GM21717 (cell line): ENCODE measurements around the gene COTL1.
A peak's percentile ranks its signal among the peaks of the same experiment; 100 is the strongest.

Experiments
- ATAC-seq: cut with Tn5 transposase; IDR thresholded peaks from one replicate; pipeline ENCODE4 v1.9.1; 2021; ENCODE audit warnings: mild to moderate bottlenecking, moderate library complexity; ENCODE audit not compliant: unreplicated experiment

COTL1 gene

DNA sequence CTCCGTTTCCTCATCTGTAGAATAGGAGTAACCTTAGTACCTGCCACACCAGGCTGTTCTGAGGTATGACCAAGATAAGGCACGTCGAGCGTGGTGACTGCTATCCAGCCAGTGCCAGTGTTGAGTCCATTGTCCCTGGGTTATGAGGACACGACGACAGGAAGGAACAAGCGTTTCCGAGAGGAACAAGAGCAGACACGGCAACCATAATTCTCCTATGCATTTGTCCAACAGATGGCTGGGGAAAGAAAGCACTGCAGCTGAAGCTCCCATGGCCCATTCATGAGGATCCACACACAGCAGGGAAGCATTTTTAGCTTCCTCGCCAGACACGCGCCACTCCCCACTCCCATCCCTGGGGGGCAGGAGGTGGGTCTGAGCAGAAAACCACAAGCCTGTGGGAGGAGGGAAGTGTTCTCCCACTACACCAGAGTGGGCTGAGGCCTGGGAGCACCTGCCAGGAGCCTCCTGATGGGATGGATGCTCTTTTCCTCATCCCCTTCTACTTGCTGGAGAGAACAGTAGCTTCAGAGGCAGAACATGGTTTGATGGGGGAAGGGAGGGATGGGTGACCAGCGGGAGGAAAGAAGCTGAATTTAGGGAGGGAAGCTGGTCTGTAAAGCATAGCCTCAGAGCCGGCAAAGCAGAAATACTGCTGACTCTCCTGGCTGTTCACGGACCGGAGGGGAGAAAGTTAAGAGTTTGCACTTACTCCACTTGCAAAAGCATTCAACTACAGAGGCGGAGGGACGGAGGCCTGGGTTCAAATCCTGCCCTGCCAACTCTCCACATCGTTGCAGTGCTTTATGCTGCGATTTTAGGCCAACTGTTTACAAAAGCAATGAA is 2.7 kb downstream of the COTL1 start:
- no peak for ATAC-seq

DNA sequence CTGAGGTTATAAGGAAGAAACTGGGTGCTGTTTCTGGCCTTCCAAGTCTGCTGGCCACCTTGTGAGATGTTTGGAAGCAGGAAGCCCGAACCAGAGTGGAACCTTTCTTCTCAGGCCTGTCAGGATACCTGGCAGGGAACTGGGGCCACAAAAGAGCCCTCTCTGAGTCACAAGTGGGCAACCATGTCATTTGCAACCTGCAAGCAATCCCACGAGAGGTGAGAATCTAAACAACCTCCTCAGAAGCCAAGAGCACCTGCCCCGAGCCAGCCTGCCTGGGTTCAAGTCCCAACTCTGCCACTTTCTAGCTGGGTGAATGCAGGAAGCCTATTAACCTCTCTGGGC is 3.3 kb downstream of the COTL1 start:
- ATAC-seq: no peak

- ATAC-seq: no peak
These were observed 3.8 kb downstream of the COTL1 start for GRCh38 chr16:84614073-84614459.

DNA sequence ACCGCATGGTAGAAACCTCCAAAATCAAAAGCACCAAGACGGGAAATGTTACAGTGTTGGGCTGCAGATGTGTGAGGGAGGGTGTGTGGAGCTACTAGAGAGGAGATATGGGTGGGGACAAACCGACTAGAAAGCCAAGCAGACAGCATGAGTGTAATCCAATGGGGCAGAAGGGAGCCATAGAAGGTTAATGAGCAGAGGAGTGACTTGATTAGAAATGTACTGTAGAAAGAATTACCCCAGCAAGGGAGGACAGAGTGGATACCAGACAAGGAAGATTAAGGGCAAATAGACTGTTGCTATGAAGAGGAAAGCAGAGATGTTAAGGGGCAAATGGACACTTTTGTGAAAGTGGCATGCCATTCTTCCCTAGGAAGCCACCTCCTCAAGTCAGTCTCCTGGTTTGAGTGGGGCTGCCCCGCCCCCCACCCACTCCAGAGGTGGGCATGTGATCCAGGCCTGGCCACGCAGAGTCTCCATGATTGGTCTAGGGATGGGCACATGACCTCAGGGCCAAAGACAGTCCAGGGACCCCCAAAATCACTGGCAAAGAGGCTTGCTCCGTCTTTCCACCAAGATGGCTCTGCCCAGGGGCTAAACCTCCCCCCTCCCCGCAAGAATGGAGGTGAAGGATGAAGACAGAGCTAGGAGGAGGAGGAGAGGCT is 4.3 kb downstream of the COTL1 start:
- no peak for ATAC-seq

GRCh38 chr16:84612686-84613085 is 5.2 kb downstream of the COTL1 start:
- ATAC-seq: no peak

- no peak for ATAC-seq
These were observed 6.8 kb downstream of the COTL1 start for GRCh38 chr16:84611041-84611440.

- no peak for ATAC-seq
These were observed 7.5 kb downstream of the COTL1 start for GRCh38 chr16:84610376-84610775.

DNA sequence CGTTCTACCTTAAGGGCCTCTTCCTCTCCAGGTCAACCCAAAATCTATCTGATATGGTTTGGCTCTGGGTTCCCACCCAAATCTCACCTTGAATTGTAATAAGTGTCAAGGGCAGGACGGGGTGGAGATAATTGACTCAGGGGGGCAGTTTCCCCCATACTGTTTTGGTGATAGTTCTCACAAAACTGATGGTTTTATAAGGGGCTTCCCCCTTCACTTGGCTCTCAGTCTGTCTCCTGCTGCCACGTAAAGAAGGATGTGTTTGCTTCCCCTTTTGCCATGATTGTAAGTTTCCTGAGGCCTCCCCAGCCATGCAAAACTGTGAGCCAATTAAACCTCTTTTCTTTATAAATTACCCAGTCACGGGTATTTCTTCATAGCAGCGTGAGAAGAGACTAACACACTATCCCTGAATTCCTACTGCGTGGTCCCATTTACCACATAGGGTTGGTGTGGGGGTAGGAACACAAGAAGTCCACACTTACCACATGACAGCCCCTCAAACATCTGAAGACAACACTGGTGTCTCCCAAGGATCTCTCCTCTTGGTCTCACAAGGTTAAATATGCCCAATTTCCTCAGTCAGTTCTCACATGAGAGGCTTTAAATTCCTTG is 8.2 kb downstream of the COTL1 start:
- ATAC-seq: no peak

DNA sequence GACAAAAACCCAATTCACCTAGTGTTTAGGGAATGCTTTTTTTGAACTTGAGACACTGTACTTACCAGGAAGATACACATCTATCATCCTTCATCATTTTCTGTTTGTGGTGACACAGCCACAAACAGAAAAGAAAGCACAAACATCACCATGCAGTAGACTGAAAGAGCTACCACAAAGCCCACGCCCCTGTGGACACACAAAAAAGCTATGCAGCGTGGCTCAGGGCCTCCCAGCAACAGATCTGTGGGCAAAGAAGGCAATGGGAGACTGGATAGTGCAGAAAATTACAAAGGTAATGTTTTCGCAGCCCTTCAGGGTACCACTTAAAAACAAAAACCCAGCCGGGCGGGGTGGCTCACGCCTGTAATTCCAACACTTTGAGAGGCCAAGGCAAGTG is 9.6 kb downstream of the COTL1 start:
- ATAC-seq: no peak

DNA sequence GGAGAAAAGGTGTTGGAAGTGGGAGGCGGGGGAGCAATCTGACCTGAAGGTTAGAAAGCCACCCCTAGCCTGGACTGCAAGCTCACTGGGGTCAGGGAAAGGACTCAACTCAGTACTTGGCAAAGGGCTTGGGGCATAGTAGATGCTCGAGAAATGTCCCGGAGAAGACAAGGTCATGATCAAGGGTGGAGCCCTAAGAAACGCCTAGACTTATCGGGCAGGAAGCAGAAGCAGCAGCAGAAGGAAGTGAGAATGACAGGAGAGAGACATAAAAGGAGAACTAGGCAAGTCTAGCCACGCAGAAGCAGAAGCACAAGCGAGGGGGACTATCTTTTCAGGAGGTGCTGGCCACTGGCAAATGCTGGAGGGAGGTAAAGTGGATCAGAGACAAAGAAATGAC is 10.2 kb downstream of the COTL1 start:
- ATAC-seq: peak; percentile 58

DNA sequence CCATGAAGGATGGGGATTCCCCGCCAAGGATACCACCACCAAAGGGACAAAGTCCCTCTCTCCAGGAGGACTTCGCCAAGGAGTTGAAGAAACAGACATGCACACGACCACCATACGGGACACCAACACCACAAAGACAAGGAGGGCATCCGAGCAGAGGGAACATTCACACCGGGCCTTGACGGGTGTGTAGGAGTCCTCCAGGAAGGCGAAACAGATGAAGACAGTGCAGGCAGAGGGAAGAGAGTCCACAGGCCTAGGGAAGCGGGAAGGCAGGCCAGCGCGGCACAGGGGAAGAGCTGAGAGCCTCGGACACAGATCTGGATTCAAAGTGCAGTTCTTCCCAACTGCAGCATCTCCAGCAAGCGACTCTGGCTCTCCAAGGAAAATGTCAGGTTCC is 10.8 kb downstream of the COTL1 start:
- no peak for ATAC-seq

- ATAC-seq: no peak
These were observed 11.6 kb downstream of the COTL1 start for GRCh38 chr16:84606081-84606875.

DNA sequence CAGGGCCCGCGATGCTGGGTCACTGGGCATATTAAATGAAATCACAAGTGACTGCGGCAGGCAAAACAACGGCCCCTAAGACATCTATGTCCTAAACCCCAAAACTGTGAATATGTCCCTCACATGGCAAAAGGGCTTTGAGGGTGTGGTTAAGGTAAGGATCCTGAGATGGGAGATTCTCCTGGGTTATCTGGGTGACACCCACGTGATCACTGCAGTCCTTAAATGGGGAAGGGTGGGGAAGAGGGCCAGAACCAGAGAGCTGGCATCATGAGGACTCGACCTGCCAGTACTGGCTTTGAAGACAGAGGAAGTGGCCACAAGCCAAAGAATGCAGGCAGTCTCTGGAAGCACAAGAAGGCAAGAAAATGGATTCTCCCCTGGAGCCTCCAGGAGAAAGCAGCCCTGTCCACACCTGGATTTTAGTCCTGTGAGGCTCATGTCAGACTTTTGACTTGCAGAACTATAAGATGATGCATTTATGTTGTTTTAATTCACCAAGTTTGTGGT is 12.5 kb downstream of the COTL1 start:
- no peak for ATAC-seq

DNA sequence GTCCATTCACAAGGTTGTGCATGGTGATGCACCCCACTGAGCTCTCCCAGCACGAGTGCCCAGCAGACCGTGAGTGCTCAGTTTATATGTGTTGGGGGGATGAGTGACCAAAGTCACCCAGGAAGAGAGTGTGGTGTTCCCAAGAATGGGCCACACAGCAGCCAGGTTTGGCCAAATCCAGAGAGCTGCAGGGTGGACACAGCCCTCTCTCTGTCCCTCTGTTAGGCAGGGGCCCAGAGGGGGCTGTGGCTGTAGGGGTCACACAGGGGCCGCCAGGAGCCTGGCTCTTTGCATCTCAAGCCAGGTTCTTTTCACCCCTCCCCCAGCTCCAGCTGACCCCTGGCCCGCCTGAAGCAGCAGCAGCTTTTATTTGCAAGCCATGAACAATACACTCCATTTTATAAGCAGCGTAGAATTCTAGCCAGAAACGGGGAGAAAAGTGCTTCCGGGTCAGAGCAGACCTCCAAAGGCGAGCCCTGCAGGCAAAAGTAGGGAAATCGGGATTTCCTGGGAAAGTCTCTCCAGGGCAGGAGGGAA is 13.3 kb downstream of the COTL1 start:
- ATAC-seq: no peak

GRCh38 chr16:84603940-84604339 is 13.9 kb downstream of the COTL1 start:
- ATAC-seq: no peak

DNA sequence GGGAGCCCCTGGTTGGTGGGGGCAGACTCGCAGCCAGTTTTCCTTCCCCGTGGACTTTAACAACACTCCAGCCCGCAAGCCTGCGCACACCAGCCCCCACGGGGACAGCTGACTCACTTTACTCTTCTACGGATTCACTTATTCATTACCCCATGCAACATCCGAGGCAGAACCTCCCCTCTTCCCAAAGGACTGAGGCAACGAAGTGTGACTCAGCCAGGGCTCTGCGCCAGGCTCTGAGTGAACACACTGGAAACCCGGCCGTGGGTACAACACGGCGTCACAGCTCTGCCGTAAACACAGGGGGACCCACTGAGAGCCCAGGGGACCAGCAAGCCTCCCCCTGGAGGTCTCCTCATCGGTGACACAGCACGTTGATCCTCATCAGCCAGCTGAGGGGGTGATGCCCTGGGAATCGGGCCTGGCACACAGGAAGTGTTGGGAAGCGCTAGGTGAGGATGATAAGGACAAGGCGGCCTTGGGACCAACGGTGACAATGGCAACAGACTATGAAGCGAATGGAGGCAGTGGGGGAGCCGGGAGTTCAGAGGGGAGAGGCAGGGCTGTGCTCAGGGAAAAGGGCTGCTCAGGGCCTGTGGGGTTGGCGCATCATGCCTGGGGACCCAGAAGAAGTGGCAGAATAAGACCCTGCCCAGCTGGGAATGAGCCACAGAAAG is 14.6 kb downstream of the COTL1 start:
- no peak for ATAC-seq

GRCh38 chr16:84600343-84601229 is 17.3 kb downstream of the COTL1 start:
- ATAC-seq: peak; percentile 62

- ATAC-seq: peak; percentile 37
These were observed 18.2 kb downstream of the COTL1 start for GRCh38 chr16:84599521-84600202.

- no peak for ATAC-seq
These were observed 19.5 kb downstream of the COTL1 start for GRCh38 chr16:84598360-84598759.
